ENCODE data around the gene WIZ. TPM values are rescaled to one million over a fixed set of nuclear protein-coding genes. Genes with fewer than 3 reads are reported as not detected.
A peak's percentile ranks its signal among the peaks of the same experiment; 100 is the strongest.

Gene WIZ
- total RNA-seq, 1 donor from 2014 or later, result 19.9 TPM

- peak; percentile 43 for DNase-seq (ENCODE audit: low read depth)
- no peak for TF ChIP-seq CTCF (conservative IDR thresholded peaks at IDR 0.05; ENCODE audit: low read depth, low read length)
- no peak overlapping the region for H3K4me3 ChIP-seq (ENCODE audit: low read depth, low read length)
Observed at GRCh38 chr19:15404780-15405211, 45.0 kb downstream of the WIZ start.

- no peak for DNase-seq (ENCODE audit: low read depth)
- H3K4me3 ChIP-seq (ENCODE audit: low read depth, low read length), result no peak overlapping the region
- no peak for TF ChIP-seq CTCF (conservative IDR thresholded peaks at IDR 0.05; ENCODE audit: low read depth, low read length)
Observed at GRCh38 chr19:15404097-15404779, 45.5 kb downstream of the WIZ start.

GRCh38 chr19:15403151-15403531 lies 46.6 kb downstream of the WIZ start:
- DNase-seq (ENCODE audit: low read depth), result no peak
- no peak overlapping the region for H3K4me3 ChIP-seq (ENCODE audit: low read depth, low read length)
- TF ChIP-seq CTCF (conservative IDR thresholded peaks at IDR 0.05; ENCODE audit: low read depth, low read length), result no peak

- no peak for TF ChIP-seq CTCF (conservative IDR thresholded peaks at IDR 0.05; ENCODE audit: low read depth, low read length)
- H3K4me3 ChIP-seq (ENCODE audit: low read depth, low read length), result no peak overlapping the region
- no peak for DNase-seq (ENCODE audit: low read depth)
Observed at GRCh38 chr19:15402411-15403150, 47.2 kb downstream of the WIZ start.

- no peak overlapping the region for H3K4me3 ChIP-seq (ENCODE audit: low read depth, low read length)
- no peak for TF ChIP-seq CTCF (conservative IDR thresholded peaks at IDR 0.05; ENCODE audit: low read depth, low read length)
- DNase-seq (ENCODE audit: low read depth), result no peak
Observed at GRCh38 chr19:15401397-15401710, 48.4 kb downstream of the WIZ start.

- TF ChIP-seq CTCF (conservative IDR thresholded peaks at IDR 0.05; ENCODE audit: low read depth, low read length), result no peak
- no peak overlapping the region for H3K4me3 ChIP-seq (ENCODE audit: low read depth, low read length)
- DNase-seq (ENCODE audit: low read depth), result no peak
Observed at GRCh38 chr19:15400521-15401396, 49.0 kb downstream of the WIZ start.

Data from epithelial cell of proximal tubule (primary cell).